K562 (cell line): Measurements from ENCODE around the gene YJEFN3. TPM values are rescaled to one million over a fixed set of nuclear protein-coding genes. Genes with fewer than 3 reads are reported as not detected.

Source experiments
- CEBPB ChIP-seq: fragments of 450-650 bp; IDR thresholded peaks from 2 replicates; pipeline ENCODE4 v1.6.1; 2016; ENCODE audit warnings: missing genetic modification characterization, missing compliant biosample characterization
- CHD7 ChIP-seq: fragments of 200-600 bp; sonication (generic); IDR thresholded peaks from one replicate; pipeline ENCODE4 v1.6.1; 2012; ENCODE audit warnings: mild to moderate bottlenecking, low read depth, low read length, inconsistent platforms
- DIDO1 ChIP-seq: fragments of 450-650 bp; IDR thresholded peaks from 2 replicates; pipeline ENCODE4 v1.6.1; 2016; ENCODE audit warnings: low read depth, missing biosample characterization, missing genetic modification characterization
- E2F6 ChIP-seq, 2 experiments: IDR thresholded peaks; 2 replicates each; pipeline ENCODE4 v1.6.1; 2011; ENCODE audit warnings: borderline replicate concordance in 1 of 2, control low read depth in 1 of 2, low read depth in 1 of 2, low read length in 1 of 2, mild to moderate bottlenecking in 1 of 2, mixed read lengths in 1 of 2, moderate library complexity in 1 of 2; ENCODE audit not compliant: insufficient read depth in 1 of 2, insufficient read length in 1 of 2, poor library complexity in 1 of 2, severe bottlenecking in 1 of 2; ENCODE audit errors: extremely low read depth in 1 of 2
- FIP1L1 ChIP-seq: fragments of 200-400 bp; formaldehyde crosslinking; IDR thresholded peaks from 2 replicates; pipeline ENCODE4 v1.6.1; 2018; ENCODE audit warnings: mild to moderate bottlenecking, low read depth, low read length; ENCODE audit not compliant: poor library complexity, severe bottlenecking
- HNRNPL ChIP-seq: fragments of 200-400 bp; formaldehyde crosslinking; IDR thresholded peaks from 2 replicates; pipeline ENCODE4 v1.6.1; 2017; ENCODE audit warnings: low read depth, mild to moderate bottlenecking, low read length
- LCOR ChIP-seq: sonication (generic); formaldehyde crosslinking; IDR thresholded peaks from 2 replicates; pipeline ENCODE4 v1.8.0; 2022; ENCODE audit warnings: mild to moderate bottlenecking, missing genetic modification reagents
- PCBP1 ChIP-seq: fragments of 200-400 bp; formaldehyde crosslinking; IDR thresholded peaks from 2 replicates; pipeline ENCODE4 v1.6.1; 2018; ENCODE audit warnings: mild to moderate bottlenecking, low read depth, low read length; ENCODE audit not compliant: poor library complexity, severe bottlenecking
- PRPF4 ChIP-seq: fragments of 200-400 bp; formaldehyde crosslinking; IDR thresholded peaks from one replicate; pipeline ENCODE4 v1.6.1; 2017; ENCODE audit warnings: low read length, low read depth, mild to moderate bottlenecking; ENCODE audit not compliant: insufficient read depth, poor library complexity, severe bottlenecking
- ZBTB33 ChIP-seq: sonication (generic); formaldehyde crosslinking; IDR thresholded peaks from 2 replicates; pipeline ENCODE4 v1.8.1; 2023; ENCODE audit warnings: mild to moderate bottlenecking, missing genetic modification reagents
- ZNF668 ChIP-seq: fragments of 250-450 bp; sonication (Bioruptor Pico); IDR thresholded peaks from 2 replicates; pipeline ENCODE4 v1.8.0; 2022; ENCODE audit warnings: mild to moderate bottlenecking, inconsistent platforms
- polyA plus RNA-seq, 8 experiments: library from polyadenylated mRNA; depleted of rRNA in 4 of 8; stranded (reverse) in 5 of 8; unstranded in 3 of 8; fragments of >200 nt; fragmentation: Nextera tagmentation in 2 of 8; fragmentation: Illumina TruSeq in 1 of 8; extraction: Ambion mirVana in 2 of 8; extraction: Trizol in 1 of 8; gene quantifications; 2 replicates each; pipeline versions ENCODE4 v1.2.1 to v1.2.3, GENCODE V29; 2011 to 2014; ENCODE audit warnings: inconsistent platforms in 1 of 8, missing spikeins in 1 of 8
- total RNA-seq, 7 experiments: library from RNA; depleted of rRNA in 6 of 7; stranded (reverse); fragments of >200 nt in 6 of 7; fragmentation: Illumina TruSeq in 2 of 7; extraction: Trizol in 2 of 7; gene quantifications; 2 replicates each; pipeline versions ENCODE4 v1.2.1 to v1.2.3, GENCODE V29; 2011 to 2021; ENCODE audit warnings: low replicate concordance in 1 of 7

YJEFN3 gene
- total and polyA plus RNA-seq, 9 of the 15 experiments (the other 6 are each of a cell fraction or from before 2014, with no cell fraction given), result 0.04 to 5.8 (median 1.3) TPM; not detected in 1

GRCh38 chr19:19540064-19540714, 11.5 kb downstream of the YJEFN3 start (continued):
- peak; percentile 27 for TF ChIP-seq FIP1L1
- TF ChIP-seq CEBPB (tag), result no peak
- peak; percentile 59 for TF ChIP-seq PRPF4
- TF ChIP-seq LCOR (CRISPR knock-in tag), result no peak
- peak; percentile 96 to 98 for TF ChIP-seq E2F6 (IDR thresholded peaks at IDR 0.05; ENCODE audit: borderline replicate concordance in 1 of 2, extremely low read depth in 1 of 2, insufficient read depth in 1 of 2, insufficient read length in 1 of 2, low read depth in 1 of 2, low read length in 1 of 2, poor library complexity in 1 of 2, severe bottlenecking in 1 of 2)
- TF ChIP-seq DIDO1 (tag), result no peak
- TF ChIP-seq ZNF668 (CRISPR knock-in tag), result peak; percentile 50; the same call in 1 of the 2 replicates
- TF ChIP-seq ZBTB33 (CRISPR knock-in tag), result peak; percentile 99
- peak; percentile 77 for TF ChIP-seq PCBP1
- peak; percentile 88 for TF ChIP-seq HNRNPL
- no peak for TF ChIP-seq CHD7
